Measurements from ENCODE around the gene SIGLEC12. TPM values are rescaled to one million over a fixed set of nuclear protein-coding genes. Genes with fewer than 3 reads are reported as not detected.
A peak's percentile ranks its signal among the peaks of the same experiment; 100 is the strongest.

Gene SIGLEC12
- total and polyA plus RNA-seq, 9 of the 15 experiments (the other 6 are each of a cell fraction or from before 2014, with no cell fraction given) = 0.08 to 1.3 (median 0.54) TPM

GRCh38 chr19:51467864-51468544 is 33.6 kb downstream of the SIGLEC12 start (continued):
- no peak for TF ChIP-seq NR3C1 (CRISPR knock-in tag; IDR thresholded peaks at IDR 0.05)
- TF ChIP-seq NFXL1 (CRISPR knock-in tag; IDR thresholded peaks at IDR 0.05) = no peak
- TF ChIP-seq ZNF395 (CRISPR knock-in tag; IDR thresholded peaks at IDR 0.05) = no peak
- TF ChIP-seq XRCC4 (IDR thresholded peaks at IDR 0.05; ENCODE audit: extremely low read depth, insufficient read depth, insufficient read length) = no peak
- TF ChIP-seq HEY1 (CRISPR knock-in tag; IDR thresholded peaks at IDR 0.05; ENCODE audit: borderline replicate concordance) = no peak; the same call in 1 of the 2 replicates
- no peak for TF ChIP-seq ZNF174 (CRISPR knock-in tag; IDR thresholded peaks at IDR 0.05)
- TF ChIP-seq POU5F1 (IDR thresholded peaks at IDR 0.05; ENCODE audit: borderline replicate concordance, low read depth, low read length, partially characterized antibody) = no peak
- TF ChIP-seq NR1H2 (CRISPR knock-in tag; IDR thresholded peaks at IDR 0.05) = no peak
- no peak for TF ChIP-seq MXD1 (CRISPR knock-in tag; IDR thresholded peaks at IDR 0.05; ENCODE audit: borderline replicate concordance, poor library complexity, severe bottlenecking)
- no peak for TF ChIP-seq BRD4 (IDR thresholded peaks at IDR 0.05)
- TF ChIP-seq USF1 (CRISPR knock-in tag; IDR thresholded peaks at IDR 0.05) = no peak
- no peak for TF ChIP-seq STAT5A (IDR thresholded peaks at IDR 0.05; ENCODE audit: borderline replicate concordance, low read length)
- TF ChIP-seq MED1 (CRISPR knock-in tag; IDR thresholded peaks at IDR 0.05; ENCODE audit: borderline replicate concordance) = no peak
- TF ChIP-seq TAF7 (tag; IDR thresholded peaks at IDR 0.05) = peak; percentile 75
- TF ChIP-seq ZNF444 (CRISPR knock-in tag; IDR thresholded peaks at IDR 0.05) = 0 out of 2 replicates have a peak, but pooled peaks have one; percentile 10
- no peak for TF ChIP-seq TCFL5 (CRISPR knock-in tag; conservative IDR thresholded peaks at IDR 0.05)
- TF ChIP-seq ZNF175 (CRISPR knock-in tag; IDR thresholded peaks at IDR 0.05; ENCODE audit: low read depth) = no peak; the same call in 1 of the 2 replicates
- no peak for TF ChIP-seq ZBTB43 (CRISPR knock-in tag; IDR thresholded peaks at IDR 0.05)
- TF ChIP-seq ZNF184 (CRISPR knock-in tag; IDR thresholded peaks at IDR 0.05) = no peak
- peak; percentile 73 to 79; a peak in 1 of 4 replicates for TF ChIP-seq FOXK2 (conservative IDR thresholded peaks at IDR 0.05 in 1 of 2, IDR thresholded peaks at IDR 0.05 in 1 of 2; ENCODE audit: low read depth in 2 of 2)
- TF ChIP-seq KAT7 (CRISPR knock-in tag; IDR thresholded peaks at IDR 0.05; ENCODE audit: borderline replicate concordance) = 0 out of 2 replicates have a peak, but pooled peaks have one; percentile 56
- TF ChIP-seq FOXM1 (IDR thresholded peaks at IDR 0.05; ENCODE audit: low read depth) = peak; percentile 34; the same call in 1 of the 2 replicates
- no peak for TF ChIP-seq FOXM1 (CRISPR knock-in tag; IDR thresholded peaks at IDR 0.05; ENCODE audit: low read depth)
- TF ChIP-seq GTF2E2 (tag; IDR thresholded peaks at IDR 0.05) = no peak
- no peak for TF ChIP-seq ZNF133 (CRISPR knock-in tag; IDR thresholded peaks at IDR 0.05)
- TF ChIP-seq NCOA1 (IDR thresholded peaks at IDR 0.05; ENCODE audit: low read depth) = peak; percentile 83; the same call in 1 of the 2 replicates

Measured in K562 (cell line).